Measurements from ENCODE around the gene CCDC177. TPM values are rescaled to one million over a fixed set of nuclear protein-coding genes. Genes with fewer than 3 reads are reported as not detected.

Gene CCDC177
- total RNA-seq, 2 donors from 2014 or later = not detected

- WGBS, 2 donors = 85% methylated on average over 9 of the region's 9 CpGs; no CpG with 5 or more reads in 1 of the 2 donors
- Histone ChIP-seq H3K36me3 (replicated peaks in 1 of 2; ENCODE audit: insufficient read depth in 1 of 2, low read depth in 2 of 2) (no peaks in the 10 kb centered on the region), H3K9me3 (no peaks in the 10 kb centered on the region), H3K4me3 (no peak overlapping the region), H3K27me3 (no peaks in the 10 kb centered on the region), H3K4me1 (no peaks in the 10 kb centered on the region), H3K27ac (no peak overlapping the region)
- DNase-seq (no peak), ATAC-seq (no peak)
- TF ChIP-seq CTCF (IDR thresholded peaks at IDR 0.05) = no peak
- no peak for TF ChIP-seq POLR2A (IDR thresholded peaks at IDR 0.05)
- intact Hi-C loops (cut with DNase I) = no loop called here
Measured at GRCh38 chr14:69528143-69528542, 46.5 kb downstream of the CCDC177 start.

GRCh38 chr14:69527635-69528034, 47.0 kb downstream of the CCDC177 start:
- no peaks in the 10 kb centered on the region for H3K27me3 ChIP-seq
- TF ChIP-seq POLR2A (IDR thresholded peaks at IDR 0.05) (no peak), CTCF (IDR thresholded peaks at IDR 0.05) (no peak)
- DNase-seq (no peak), ATAC-seq (no peak)
- H3K36me3 ChIP-seq (replicated peaks in 1 of 2; ENCODE audit: insufficient read depth in 1 of 2, low read depth in 2 of 2) = no peaks in the 10 kb centered on the region
- 88 to 89% methylated on average over 7 to 14 of the region's 14 CpGs for WGBS, 2 donors
- H3K9me3 ChIP-seq = no peaks in the 10 kb centered on the region
- H3K27ac ChIP-seq = no peak overlapping the region
- no peaks in the 10 kb centered on the region for H3K4me1 ChIP-seq
- H3K4me3 ChIP-seq = no peak overlapping the region
- intact Hi-C loops (cut with DNase I) = no loop called here

GRCh38 chr14:69525896-69526295, 48.8 kb downstream of the CCDC177 start:
- TF ChIP-seq POLR2A (IDR thresholded peaks at IDR 0.05) = no peak
- no peak for TF ChIP-seq CTCF (IDR thresholded peaks at IDR 0.05)
- H3K4me3 ChIP-seq = no peak overlapping the region
- intact Hi-C loops (cut with DNase I) = no loop called here
- no peak for DNase-seq
- no peaks in the 10 kb centered on the region for H3K9me3 ChIP-seq
- no peaks in the 10 kb centered on the region for H3K27me3 ChIP-seq
- H3K4me1 ChIP-seq = no peaks in the 10 kb centered on the region
- H3K36me3 ChIP-seq (replicated peaks in 1 of 2; ENCODE audit: insufficient read depth in 1 of 2, low read depth in 2 of 2) = no peaks in the 10 kb centered on the region
- WGBS, 2 donors = 66 to 75% methylated on average over 5 to 6 of the region's 6 CpGs
- no peak for ATAC-seq
- H3K27ac ChIP-seq = no peak overlapping the region

DNA sequence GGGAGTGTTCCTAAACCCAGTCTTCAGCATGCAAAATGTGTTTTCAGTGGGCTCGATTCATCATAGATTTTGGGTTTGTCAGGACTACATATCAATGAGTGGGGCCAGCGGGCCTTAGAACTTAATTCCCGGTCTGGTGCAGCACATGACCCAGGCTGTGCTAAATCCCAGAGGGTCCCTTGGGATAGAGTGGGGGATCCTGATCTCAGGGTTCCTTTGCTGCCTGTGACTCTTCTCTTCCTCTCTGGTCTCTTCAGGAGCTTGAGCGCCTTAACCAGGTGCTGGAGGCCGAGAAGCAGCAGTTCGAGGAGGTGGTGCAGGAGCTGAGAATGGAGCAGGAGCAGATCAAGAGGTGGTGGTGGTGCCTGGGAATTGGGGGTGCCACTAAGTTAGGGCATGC, 52.6 kb downstream of the CCDC177 start:
- Histone ChIP-seq H3K4me3 (no peak overlapping the region), H3K9me3 (no peaks in the 10 kb centered on the region), H3K27ac (no peak overlapping the region), H3K4me1 (no peaks in the 10 kb centered on the region), H3K27me3 (no peaks in the 10 kb centered on the region), H3K36me3 (replicated peaks in 1 of 2; ENCODE audit: insufficient read depth in 1 of 2, low read depth in 2 of 2) (no peaks in the 10 kb centered on the region)
- no peak for DNase-seq
- ATAC-seq = no peak
- intact Hi-C loops (cut with DNase I) = no loop called here
- TF ChIP-seq CTCF (IDR thresholded peaks at IDR 0.05) = no peak
- no peak for TF ChIP-seq POLR2A (IDR thresholded peaks at IDR 0.05)
- 86 to 98% methylated on average over 6 of the region's 6 CpGs for WGBS, 2 donors

Other genes starting within 250 kb of the CCDC177 start
- 10 to 100 TPM; 35.5 to 64.6 TPM for gene ERH, start 176.6 kb downstream of the CCDC177 start, total RNA-seq
- gene SLC39A9, start 176.2 kb downstream of the CCDC177 start, total RNA-seq = 10 to 100 TPM; 36.3 to 38.2 TPM
- 1 to 10 TPM in 1 of 2 donors, under 1 TPM in 1; under 0.01 to 2.0 TPM for gene PLEKHD1, start 90.1 kb downstream of the CCDC177 start, total RNA-seq
- 10 to 100 TPM; 24.6 to 25.1 TPM for gene SUSD6, start 36.7 kb upstream of the CCDC177 start, total RNA-seq
- gene SRSF5, start 192.3 kb upstream of the CCDC177 start, total RNA-seq = 100 to 1,000 TPM; 198 to 230 TPM
- gene SLC10A1, start 222.4 kb upstream of the CCDC177 start, total RNA-seq = not detected

Measured in body of pancreas (tissue), 4 donors.